CD14-positive monocyte (primary cell): ENCODE data around the gene FHIT. TPM values are rescaled to one million over a fixed set of nuclear protein-coding genes. Genes with fewer than 3 reads are reported as not detected.

ENCODE experiments used
- DNase-seq, 3 donors: peaks; one replicate each; pipeline ENCODE4 v3.0.0-alpha.2; 2011 to 2022
- H2AFZ ChIP-seq: 2 replicates; pipeline ENCODE4 v1.6.0; 2012; ENCODE audit warnings: mild to moderate bottlenecking, low read depth, low read length, inconsistent platforms; ENCODE audit not compliant: insufficient read depth, poor library complexity, severe bottlenecking
- H3K27ac ChIP-seq, 2 donors: 1 replicate in 1 of 2; 2 replicates in 1 of 2; pipeline ENCODE4 v1.5.1; 2012 to 2013; ENCODE audit warnings: low read length in 2 of 2, control low read depth in 1 of 2, inconsistent platforms in 1 of 2, low read depth in 1 of 2, mild to moderate bottlenecking in 1 of 2
- H3K27me3 ChIP-seq, 2 donors: one replicate each; pipeline versions ENCODE4 v1.6.0 to v1.6.1; 2011 to 2013; ENCODE audit warnings: low read length in 2 of 2; ENCODE audit not compliant: control insufficient read depth in 2 of 2, insufficient read depth in 2 of 2
- H3K36me3 ChIP-seq, 2 donors: replicated peaks in 1 of 2; 1 replicate in 1 of 2; 2 replicates in 1 of 2; pipeline versions ENCODE4 v1.5.1 to v1.6.1; 2012 to 2013; ENCODE audit warnings: low read length in 2 of 2, control low read depth in 1 of 2, inconsistent platforms in 1 of 2, mild to moderate bottlenecking in 1 of 2; ENCODE audit not compliant: insufficient read depth in 2 of 2, control insufficient read depth in 1 of 2
- H3K4me1 ChIP-seq, 2 donors: 1 replicate in 1 of 2; 2 replicates in 1 of 2; pipeline versions ENCODE4 v1.5.1 to v1.6.1; 2012 to 2013; ENCODE audit warnings: low read length in 2 of 2, control low read depth in 1 of 2, inconsistent platforms in 1 of 2, mild to moderate bottlenecking in 1 of 2, moderate library complexity in 1 of 2; ENCODE audit not compliant: insufficient read depth in 2 of 2, control insufficient read depth in 1 of 2
- H3K4me2 ChIP-seq: replicated peaks from 2 replicates; pipeline ENCODE3; 2012; ENCODE audit warnings: low read length, moderate library complexity, mild to moderate bottlenecking; ENCODE audit not compliant: poor library complexity, severe bottlenecking; ENCODE audit errors: extremely low read depth
- H3K4me3 ChIP-seq, 3 experiments: fragments of 200-600 bp in 1 of 3; sonication (generic) in 1 of 3; replicated peaks in 1 of 3; 1 replicate in 2 of 3; 2 replicates in 1 of 3; pipeline ENCODE4 v1.5.1; 2011 to 2013; ENCODE audit warnings: low read length in 3 of 3, mild to moderate bottlenecking in 3 of 3, control low read depth in 2 of 3, low read depth in 2 of 3, inconsistent platforms in 1 of 3, moderate library complexity in 1 of 3
- H3K79me2 ChIP-seq: 2 replicates; pipeline ENCODE4 v1.6.0; 2012; ENCODE audit warnings: mild to moderate bottlenecking, control low read depth, inconsistent platforms, low read length, moderate library complexity; ENCODE audit not compliant: insufficient read depth
- H3K9ac ChIP-seq: 2 replicates; pipeline ENCODE4 v1.6.0; 2017; ENCODE audit warnings: low read length, mild to moderate bottlenecking; ENCODE audit not compliant: insufficient read depth, poor library complexity, severe bottlenecking
- H3K9me3 ChIP-seq, 2 donors: replicated peaks in 1 of 2; 1 replicate in 1 of 2; 2 replicates in 1 of 2; pipeline versions ENCODE4 v1.5.1 to v1.6.1; 2012 to 2013; ENCODE audit warnings: low read length in 2 of 2, control low read depth in 1 of 2; ENCODE audit not compliant: control insufficient read depth in 1 of 2, insufficient read depth in 1 of 2
- H4K20me1 ChIP-seq: 2 replicates; pipeline ENCODE4 v1.6.0; 2012; ENCODE audit warnings: mild to moderate bottlenecking, low read length, control low read depth, moderate library complexity; ENCODE audit not compliant: insufficient read depth
- H3K27ac Mint-ChIP-seq, 7 donors: one replicate each; pipeline ENCODE4 v1.8.0; 2020; ENCODE audit warnings: mild to moderate bottlenecking in 7 of 7, mixed read lengths in 7 of 7, moderate library complexity in 6 of 7, inconsistent platforms in 2 of 7
- H3K27me3 Mint-ChIP-seq, 3 donors: one replicate each; pipeline ENCODE4 v1.8.0; 2021 to 2022; ENCODE audit warnings: low read depth in 3 of 3, mild to moderate bottlenecking in 3 of 3, mixed read lengths in 3 of 3, moderate library complexity in 3 of 3, inconsistent platforms in 1 of 3
- H3K36me3 Mint-ChIP-seq, 2 donors: one replicate each; pipeline ENCODE4 v1.8.0; 2020; ENCODE audit warnings: mixed read lengths in 2 of 2, inconsistent platforms in 1 of 2, mild to moderate bottlenecking in 1 of 2
- H3K4me1 Mint-ChIP-seq: one replicate; pipeline ENCODE4 v1.8.0; 2020; ENCODE audit warnings: mild to moderate bottlenecking, mixed read lengths
- H3K4me3 Mint-ChIP-seq, 2 donors: one replicate each; pipeline ENCODE4 v1.8.0; 2020; ENCODE audit warnings: mild to moderate bottlenecking in 2 of 2, mixed read lengths in 2 of 2, moderate library complexity in 1 of 2
- H3K9me3 Mint-ChIP-seq, 7 donors: one replicate each; pipeline ENCODE4 v1.8.0; 2020 to 2022; ENCODE audit warnings: mixed read lengths in 7 of 7, mild to moderate bottlenecking in 6 of 7, moderate library complexity in 6 of 7, inconsistent platforms in 2 of 7
- WGBS: methylation state at CpG from one replicate; pipeline ENCODE4 v1.1.5; 2013; ENCODE audit warnings: missing lambda C conversion rate; ENCODE audit not compliant: insufficient coverage; 5-methylcytosine and 5-hydroxymethylcytosine counted together
- intact Hi-C, 2 donors: fragments of 100-400 bp; cut with micrococcal nuclease; formaldehyde crosslinking; loops; one replicate each; pipeline versions ENCODE4 v1.15.0 to v1.15.1; 2023
- polyA plus RNA-seq, 3 donors: library from polyadenylated mRNA; depleted of rRNA in 1 of 3; unstranded in 2 of 3; stranded (reverse) in 1 of 3; fragments of 300-500 nt in 2 of 3; fragments of >200 nt in 1 of 3; fragmentation: Illumina TruSeq in 2 of 3; gene quantifications; 1 replicate in 2 of 3; 2 replicates in 1 of 3; pipeline ENCODE4 v1.2.3, GENCODE V29; 2012 to 2021
- TF ChIP-seq, protein P1 (sequence below): fragments of 200-600 bp; IDR thresholded peaks from one replicate; pipeline ENCODE4 v1.8.0; 2022; ENCODE audit warnings: antibody characterized with exemption, mild to moderate bottlenecking

FHIT gene
- polyA plus RNA-seq, 3 donors = 1.7 to 3.4 (median 3.2) TPM

DNA sequence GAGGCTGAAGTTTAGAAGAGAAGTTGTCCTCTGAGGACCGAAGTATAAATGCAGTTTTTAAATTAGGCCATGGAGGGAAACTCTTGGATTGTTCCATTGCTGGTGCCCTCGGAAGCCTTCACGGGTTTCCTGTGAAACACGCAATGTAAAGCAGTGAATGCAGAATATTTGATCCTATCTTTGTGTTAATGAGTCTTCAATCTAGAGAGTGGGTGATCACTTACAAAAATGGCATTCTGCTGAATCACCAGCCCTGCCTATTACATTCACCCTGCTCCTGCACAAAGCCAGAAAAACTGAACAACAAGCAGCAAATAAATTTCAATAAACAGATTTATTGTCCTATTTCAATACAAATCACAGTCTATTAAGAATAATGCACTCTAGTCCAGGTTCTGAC, 1063.9 kb downstream of the FHIT start:
- no peak overlapping the region for H3K4me3 Mint-ChIP-seq
- Histone ChIP-seq H2AFZ (no peak overlapping the region), H3K4me2 (no peak overlapping the region), H3K27ac (no peak overlapping the region), H3K36me3 (no peaks in the 10 kb centered on the region), H3K27me3 (no peaks in the 10 kb centered on the region), H3K79me2 (no peaks in the 10 kb centered on the region), H3K4me1 (peaks cover 1% of the 10 kb centered on the region in 2 donors), H3K9me3 (no peaks in the 10 kb centered on the region), H3K9ac (no peak overlapping the region), H4K20me1 (no peaks in the 10 kb centered on the region), H3K4me3 (no peak overlapping the region)
- H3K27ac Mint-ChIP-seq = no peak overlapping the region
- intact Hi-C loops = no loop called here
- no peaks in the 10 kb centered on the region for H3K36me3 Mint-ChIP-seq
- no peak for DNase-seq
- H3K27me3 Mint-ChIP-seq = peaks cover 0 to 4% (median 0%) of the 10 kb centered on the region in 3 donors
- TF ChIP-seq, protein P1, sequence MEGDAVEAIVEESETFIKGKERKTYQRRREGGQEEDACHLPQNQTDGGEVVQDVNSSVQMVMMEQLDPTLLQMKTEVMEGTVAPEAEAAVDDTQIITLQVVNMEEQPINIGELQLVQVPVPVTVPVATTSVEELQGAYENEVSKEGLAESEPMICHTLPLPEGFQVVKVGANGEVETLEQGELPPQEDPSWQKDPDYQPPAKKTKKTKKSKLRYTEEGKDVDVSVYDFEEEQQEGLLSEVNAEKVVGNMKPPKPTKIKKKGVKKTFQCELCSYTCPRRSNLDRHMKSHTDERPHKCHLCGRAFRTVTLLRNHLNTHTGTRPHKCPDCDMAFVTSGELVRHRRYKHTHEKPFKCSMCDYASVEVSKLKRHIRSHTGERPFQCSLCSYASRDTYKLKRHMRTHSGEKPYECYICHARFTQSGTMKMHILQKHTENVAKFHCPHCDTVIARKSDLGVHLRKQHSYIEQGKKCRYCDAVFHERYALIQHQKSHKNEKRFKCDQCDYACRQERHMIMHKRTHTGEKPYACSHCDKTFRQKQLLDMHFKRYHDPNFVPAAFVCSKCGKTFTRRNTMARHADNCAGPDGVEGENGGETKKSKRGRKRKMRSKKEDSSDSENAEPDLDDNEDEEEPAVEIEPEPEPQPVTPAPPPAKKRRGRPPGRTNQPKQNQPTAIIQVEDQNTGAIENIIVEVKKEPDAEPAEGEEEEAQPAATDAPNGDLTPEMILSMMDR = no peak
- peaks cover 11% of the 10 kb centered on the region for H3K4me1 Mint-ChIP-seq
- WGBS = 89% methylated on average over 4 of the region's 4 CpGs
- H3K9me3 Mint-ChIP-seq = peaks cover 0 to 2% (median 0%) of the 10 kb centered on the region in 7 donors

DNA sequence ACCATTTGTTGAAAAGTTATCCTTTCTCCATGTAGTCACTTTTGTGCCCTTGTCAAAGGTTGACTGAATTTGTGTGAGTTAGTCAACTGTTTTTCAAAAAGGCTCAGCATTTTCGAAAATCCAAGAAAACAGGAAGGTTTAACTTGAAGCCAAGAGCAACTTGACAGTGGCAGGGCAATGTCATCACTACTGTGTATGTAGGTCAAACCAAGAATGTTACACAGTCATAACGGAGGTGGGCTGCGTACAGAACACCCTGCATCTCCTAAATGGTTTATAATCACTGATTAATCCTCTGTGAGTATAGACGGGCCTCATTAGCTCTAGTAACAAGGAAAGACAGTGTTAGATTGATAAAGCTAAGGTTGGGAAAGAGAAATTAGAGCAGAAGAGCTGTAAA, 1064.9 kb downstream of the FHIT start:
- DNase-seq = no peak
- Mint-ChIP-seq H3K4me3 (no peak overlapping the region), H3K27ac (no peak overlapping the region), H3K4me1 (peaks cover 7% of the 10 kb centered on the region), H3K27me3 (no peaks in the 10 kb centered on the region), H3K36me3 (no peaks in the 10 kb centered on the region), H3K9me3 (peaks cover 0 to 2% (median 0%) of the 10 kb centered on the region in 7 donors)
- H3K4me2 ChIP-seq = no peak overlapping the region
- intact Hi-C loops = no loop called here
- H4K20me1 ChIP-seq = no peaks in the 10 kb centered on the region
- TF ChIP-seq, protein P1 = no peak
- no peak overlapping the region for H3K27ac ChIP-seq
- no peak overlapping the region for H3K4me3 ChIP-seq
- no peaks in the 10 kb centered on the region for H3K36me3 ChIP-seq
- no peak overlapping the region for H3K9ac ChIP-seq
- no peaks in the 10 kb centered on the region for H3K9me3 ChIP-seq
- H3K27me3 ChIP-seq = no peaks in the 10 kb centered on the region
- 80% methylated on average over 2 of the region's 4 CpGs for WGBS
- no peaks in the 10 kb centered on the region for H3K79me2 ChIP-seq
- H3K4me1 ChIP-seq = no peaks in the 10 kb centered on the region
- H2AFZ ChIP-seq = no peak overlapping the region
